Measurements from ENCODE around the gene CAPN7.

- TF ChIP-seq CTCF (IDR thresholded peaks at IDR 0.05) (no peak), EZH2 (IDR thresholded peaks at IDR 0.05) (no peak), EZH2phosphoT487 (IDR thresholded peaks at IDR 0.05) (no peak)
Measured at GRCh38 chr3:15214758-15215157, 8.7 kb downstream of the CAPN7 start.
